HepG2 (cell line): Measurements from ENCODE around the gene PGS1. TPM values are rescaled to one million over a fixed set of nuclear protein-coding genes. Genes with fewer than 3 reads are reported as not detected.

Source experiments
- AGO1 ChIP-seq: fragments of 200-400 bp; formaldehyde crosslinking; IDR thresholded peaks from 2 replicates; pipeline ENCODE4 v1.6.1; 2017; ENCODE audit warnings: mild to moderate bottlenecking, low read depth, low read length, moderate library complexity; ENCODE audit not compliant: poor library complexity, severe bottlenecking
- CREB1 ChIP-seq, 2 experiments: fragments of 450-650 bp in 1 of 2; IDR thresholded peaks; 2 replicates each; pipeline ENCODE4 v1.6.1; 2016 to 2017; ENCODE audit warnings: control low read depth in 1 of 2, mild to moderate bottlenecking in 1 of 2, missing compliant biosample characterization in 1 of 2, missing genetic modification characterization in 1 of 2
- DPF2 ChIP-seq: sonication (generic); formaldehyde crosslinking; IDR thresholded peaks from 2 replicates; pipeline ENCODE4 v1.4.0; 2020; ENCODE audit warnings: mild to moderate bottlenecking, low read depth, missing genetic modification reagents, borderline replicate concordance
- FOXK1 ChIP-seq: sonication (generic); formaldehyde crosslinking; IDR thresholded peaks from 2 replicates; pipeline ENCODE4 v1.4.0; 2020; ENCODE audit warnings: low read depth, missing genetic modification reagents, borderline replicate concordance
- HINFP ChIP-seq: sonication (generic); formaldehyde crosslinking; IDR thresholded peaks from 2 replicates; pipeline ENCODE4 v1.4.0; 2020; ENCODE audit warnings: low read depth, mild to moderate bottlenecking, missing genetic modification reagents
- IKZF1 ChIP-seq: fragments of 450-650 bp; IDR thresholded peaks from 2 replicates; pipeline ENCODE4 v1.7.1; 2016
- PCBP1 ChIP-seq: fragments of 200-400 bp; formaldehyde crosslinking; IDR thresholded peaks from 2 replicates; pipeline ENCODE4 v1.6.1; 2017; ENCODE audit warnings: mild to moderate bottlenecking, low read depth, low read length, borderline replicate concordance
- SAP130 ChIP-seq: IDR thresholded peaks from 2 replicates; pipeline ENCODE4 v1.6.1; 2016; ENCODE audit warnings: low read depth
- SNAPC2 ChIP-seq: sonication (generic); formaldehyde crosslinking; IDR thresholded peaks from 2 replicates; pipeline ENCODE4 v1.8.1; 2022; ENCODE audit warnings: mild to moderate bottlenecking, missing genetic modification reagents
- TARDBP ChIP-seq: sonication (generic); formaldehyde crosslinking; IDR thresholded peaks from 2 replicates; pipeline ENCODE4 v1.8.0; 2022; ENCODE audit warnings: mild to moderate bottlenecking, missing genetic modification reagents
- THRA ChIP-seq: sonication (generic); formaldehyde crosslinking; IDR thresholded peaks from 2 replicates; pipeline ENCODE4 v1.4.0; 2020; ENCODE audit warnings: missing genetic modification reagents, borderline replicate concordance
- ZBTB21 ChIP-seq: sonication (generic); formaldehyde crosslinking; IDR thresholded peaks from 2 replicates; pipeline ENCODE4 v1.4.0; 2020; ENCODE audit warnings: missing genetic modification reagents
- ZNF124 ChIP-seq: sonication (generic); formaldehyde crosslinking; IDR thresholded peaks from 2 replicates; pipeline ENCODE4 v1.4.0; 2020; ENCODE audit warnings: missing genetic modification reagents
- ZNF18 ChIP-seq: sonication (generic); formaldehyde crosslinking; IDR thresholded peaks from 2 replicates; pipeline ENCODE4 v1.8.0; 2022; ENCODE audit warnings: mild to moderate bottlenecking, missing genetic modification reagents; ENCODE audit not compliant: insufficient replicate concordance
- ZNF280D ChIP-seq: sonication (generic); formaldehyde crosslinking; IDR thresholded peaks from 2 replicates; pipeline ENCODE4 v1.5.1; 2020; ENCODE audit warnings: mild to moderate bottlenecking, missing genetic modification reagents
- ZNF564 ChIP-seq: sonication (generic); formaldehyde crosslinking; IDR thresholded peaks from 2 replicates; pipeline ENCODE4 v1.8.1; 2023; ENCODE audit warnings: mild to moderate bottlenecking, missing genetic modification reagents
- ZNF619 ChIP-seq: sonication (generic); formaldehyde crosslinking; IDR thresholded peaks from 2 replicates; pipeline ENCODE4 v1.4.0; 2020; ENCODE audit warnings: mild to moderate bottlenecking, missing genetic modification reagents
- ZNF7 ChIP-seq: IDR thresholded peaks from 2 replicates; pipeline ENCODE4 v1.6.1; 2016; ENCODE audit warnings: missing biosample characterization, missing genetic modification reagents
- ZNF746 ChIP-seq: sonication (generic); formaldehyde crosslinking; IDR thresholded peaks from 2 replicates; pipeline ENCODE4 v1.8.0; 2022; ENCODE audit warnings: mild to moderate bottlenecking, missing genetic modification reagents
- ZNF772 ChIP-seq: sonication (generic); formaldehyde crosslinking; IDR thresholded peaks from 2 replicates; pipeline ENCODE4 v1.5.0; 2020; ENCODE audit warnings: mild to moderate bottlenecking, missing genetic modification reagents
- ZSCAN20 ChIP-seq: sonication (generic); formaldehyde crosslinking; IDR thresholded peaks from 2 replicates; pipeline ENCODE4 v1.4.0; 2020; ENCODE audit warnings: missing genetic modification reagents, mild to moderate bottlenecking, borderline replicate concordance
- polyA plus RNA-seq, 8 experiments: library from polyadenylated mRNA; depleted of rRNA in 3 of 8; stranded (reverse) in 7 of 8; unstranded in 1 of 8; fragments of >200 nt; fragmentation: Illumina TruSeq in 4 of 8; extraction: Trizol in 4 of 8; gene quantifications; 2 replicates each; pipeline versions ENCODE4 v1.2.1 to v1.2.3, GENCODE V29; 2011 to 2016; ENCODE audit warnings: low read depth in 4 of 8, missing spikeins in 1 of 8, mixed read lengths in 1 of 8; ENCODE audit not compliant: insufficient read depth in 1 of 8
- total RNA-seq, 5 experiments: library from RNA; depleted of rRNA; stranded (reverse); fragments of >200 nt; fragmentation: Illumina TruSeq; extraction: Trizol; gene quantifications; 2 replicates each; pipeline ENCODE4 v1.2.3, GENCODE V29; 2016; ENCODE audit warnings: low read depth in 1 of 5

Gene PGS1
- total and polyA plus RNA-seq, 2 of the 13 experiments (the other 11 are each of a cell fraction or from before 2014, with no cell fraction given), result 25.9 to 31.5 TPM

- peak; percentile 88 for TF ChIP-seq ZNF564 (CRISPR knock-in tag)
- TF ChIP-seq DPF2 (CRISPR knock-in tag), result no peak
- peak; percentile 95 for TF ChIP-seq ZNF619
- TF ChIP-seq ZNF280D (CRISPR knock-in tag), result no peak
- peak; percentile 70 for TF ChIP-seq AGO1
- TF ChIP-seq SNAPC2 (CRISPR knock-in tag), result no peak
- TF ChIP-seq ZSCAN20 (CRISPR knock-in tag), result 0 out of 2 replicates have a peak, but pooled peaks have one; percentile 52
- TF ChIP-seq ZBTB21, result 0 out of 2 replicates have a peak, but pooled peaks have one; percentile 40
- 0 out of 2 replicates have a peak, but pooled peaks have one; percentile 5 for TF ChIP-seq PCBP1
- TF ChIP-seq CREB1 (IDR thresholded peaks at IDR 0.05), result peak; percentile 36
- TF ChIP-seq CREB1 (CRISPR knock-in tag; IDR thresholded peaks at IDR 0.05), result no peak
- TF ChIP-seq TARDBP (CRISPR knock-in tag), result peak; percentile 92
- peak; percentile 80 for TF ChIP-seq ZNF124 (CRISPR knock-in tag)
- TF ChIP-seq ZNF18, result no peak
- TF ChIP-seq FOXK1 (CRISPR knock-in tag), result peak; percentile 89; the same call in 1 of the 2 replicates
- TF ChIP-seq ZNF7 (CRISPR knock-in tag), result peak; percentile 18; the same call in 1 of the 2 replicates
- TF ChIP-seq THRA (CRISPR knock-in tag), result peak; percentile 77
- peak; percentile 82; the same call in 1 of the 2 replicates for TF ChIP-seq ZNF746 (CRISPR knock-in tag)
- peak; percentile 99 for TF ChIP-seq ZNF772 (CRISPR knock-in tag)
- TF ChIP-seq IKZF1, result no peak
- TF ChIP-seq SAP130 (CRISPR knock-in tag), result peak; percentile 98
- no peak for TF ChIP-seq HINFP (CRISPR knock-in tag)
Observed at GRCh38 chr17:78378225-78379130, at the start of gene PGS1 (continued).
